ENCODE data around the gene USP12.
A peak's percentile ranks its signal among the peaks of the same experiment; 100 is the strongest.

The USP12 gene

DNA sequence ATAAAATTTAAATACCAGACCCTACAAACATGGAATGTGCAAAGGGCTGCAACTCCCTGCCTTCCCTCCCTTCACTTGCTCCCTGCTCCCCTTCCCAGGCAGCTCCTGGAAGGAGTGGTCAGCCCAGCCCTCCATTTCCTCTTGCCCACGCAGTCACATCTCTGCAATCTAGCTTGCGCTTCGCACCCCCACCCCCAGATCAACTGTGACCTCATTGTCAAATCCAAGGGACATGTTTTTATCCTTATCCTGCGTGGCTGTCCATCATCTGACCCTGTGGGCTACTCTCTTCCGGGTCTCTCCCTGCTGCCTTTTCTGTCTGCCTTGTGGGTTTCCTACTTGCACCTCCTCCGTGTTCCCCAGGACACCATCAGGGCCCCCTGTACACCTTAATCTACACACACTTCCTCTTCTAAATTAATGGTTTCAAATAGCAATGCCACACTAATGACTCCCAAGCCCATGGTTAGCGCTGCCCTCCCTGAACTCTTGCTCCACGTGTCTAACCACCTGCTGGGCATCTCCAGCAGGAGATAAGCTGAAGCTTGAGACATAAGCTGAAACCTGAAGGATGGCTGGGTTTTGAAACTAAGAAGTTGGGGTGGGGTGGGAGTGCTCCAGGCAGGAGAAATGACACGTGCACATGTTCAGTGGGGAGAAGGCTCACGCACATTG, 118.3 kb downstream of the USP12 start:
- no peak for DNase-seq (ENCODE audit: low read depth)
- H3K4me3 ChIP-seq (ENCODE audit: low read depth, low read length): no peak overlapping the region
- TF ChIP-seq, protein P1, sequence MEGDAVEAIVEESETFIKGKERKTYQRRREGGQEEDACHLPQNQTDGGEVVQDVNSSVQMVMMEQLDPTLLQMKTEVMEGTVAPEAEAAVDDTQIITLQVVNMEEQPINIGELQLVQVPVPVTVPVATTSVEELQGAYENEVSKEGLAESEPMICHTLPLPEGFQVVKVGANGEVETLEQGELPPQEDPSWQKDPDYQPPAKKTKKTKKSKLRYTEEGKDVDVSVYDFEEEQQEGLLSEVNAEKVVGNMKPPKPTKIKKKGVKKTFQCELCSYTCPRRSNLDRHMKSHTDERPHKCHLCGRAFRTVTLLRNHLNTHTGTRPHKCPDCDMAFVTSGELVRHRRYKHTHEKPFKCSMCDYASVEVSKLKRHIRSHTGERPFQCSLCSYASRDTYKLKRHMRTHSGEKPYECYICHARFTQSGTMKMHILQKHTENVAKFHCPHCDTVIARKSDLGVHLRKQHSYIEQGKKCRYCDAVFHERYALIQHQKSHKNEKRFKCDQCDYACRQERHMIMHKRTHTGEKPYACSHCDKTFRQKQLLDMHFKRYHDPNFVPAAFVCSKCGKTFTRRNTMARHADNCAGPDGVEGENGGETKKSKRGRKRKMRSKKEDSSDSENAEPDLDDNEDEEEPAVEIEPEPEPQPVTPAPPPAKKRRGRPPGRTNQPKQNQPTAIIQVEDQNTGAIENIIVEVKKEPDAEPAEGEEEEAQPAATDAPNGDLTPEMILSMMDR (IDR thresholded peaks at IDR 0.05; ENCODE audit: insufficient read depth, low read depth, low read length, missing control alignments): no peak

DNA sequence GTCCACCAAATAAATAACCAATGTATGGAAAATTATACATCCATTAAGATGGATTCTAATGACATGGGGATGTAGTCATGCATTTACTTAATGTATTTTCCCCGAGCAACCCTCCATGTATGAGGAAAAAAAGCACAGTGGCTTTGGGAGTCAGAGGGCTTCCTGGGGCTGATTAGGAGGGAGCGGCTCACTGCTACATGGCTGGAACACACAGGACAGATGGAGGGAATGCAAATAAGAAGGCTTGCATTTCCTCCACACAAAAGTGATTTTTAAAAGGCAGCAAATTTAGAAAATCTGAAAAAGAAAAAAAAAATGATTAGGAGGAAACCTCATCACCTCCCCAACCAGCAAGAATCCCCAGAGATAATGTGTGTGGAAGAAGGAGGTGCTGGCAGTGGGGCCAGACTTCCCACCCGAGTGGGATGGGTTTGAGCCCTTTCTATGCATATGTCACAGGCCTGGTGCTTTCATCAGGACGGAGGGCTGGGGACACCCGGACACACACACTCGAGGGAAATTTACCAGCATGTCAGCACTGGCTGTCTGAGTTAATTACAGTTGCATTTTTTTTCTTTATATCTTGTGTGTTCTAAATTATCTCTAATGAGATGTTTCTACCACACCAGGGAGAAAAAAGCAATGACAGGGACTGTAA, 118.9 kb downstream of the USP12 start:
- H3K4me3 ChIP-seq (ENCODE audit: low read depth, low read length): no peak overlapping the region
- TF ChIP-seq, protein P1 (IDR thresholded peaks at IDR 0.05; ENCODE audit: insufficient read depth, low read depth, low read length, missing control alignments): no peak

DNA sequence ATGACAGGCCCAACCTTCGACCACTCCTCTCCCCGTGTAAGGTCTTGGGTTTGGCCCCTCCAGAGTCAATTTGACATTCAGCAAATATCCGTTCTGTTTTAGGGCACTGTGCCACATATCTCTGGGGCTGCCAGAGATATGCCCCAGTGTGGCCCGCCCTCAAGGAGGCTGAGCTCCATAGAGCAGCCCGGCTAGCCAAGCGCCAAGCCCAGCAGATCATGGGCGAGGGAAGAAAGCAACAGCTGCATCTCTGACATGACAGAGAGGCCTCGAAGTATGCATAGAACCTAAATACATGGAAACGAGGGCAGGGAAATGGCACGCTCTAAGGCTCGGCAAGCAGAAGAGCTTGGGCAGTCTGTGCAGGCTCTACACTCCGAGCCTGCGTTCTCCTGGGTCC, 124.5 kb downstream of the USP12 start:
- TF ChIP-seq, protein P1 (IDR thresholded peaks at IDR 0.05; ENCODE audit: insufficient read depth, low read depth, low read length, missing control alignments): no peak
- no peak overlapping the region for H3K4me3 ChIP-seq (ENCODE audit: low read depth, low read length)
- no peak for DNase-seq (ENCODE audit: low read depth)

More for the DNA sequence above, 118.9 kb downstream of the USP12 start:
- no peak for DNase-seq (ENCODE audit: low read depth)

DNA sequence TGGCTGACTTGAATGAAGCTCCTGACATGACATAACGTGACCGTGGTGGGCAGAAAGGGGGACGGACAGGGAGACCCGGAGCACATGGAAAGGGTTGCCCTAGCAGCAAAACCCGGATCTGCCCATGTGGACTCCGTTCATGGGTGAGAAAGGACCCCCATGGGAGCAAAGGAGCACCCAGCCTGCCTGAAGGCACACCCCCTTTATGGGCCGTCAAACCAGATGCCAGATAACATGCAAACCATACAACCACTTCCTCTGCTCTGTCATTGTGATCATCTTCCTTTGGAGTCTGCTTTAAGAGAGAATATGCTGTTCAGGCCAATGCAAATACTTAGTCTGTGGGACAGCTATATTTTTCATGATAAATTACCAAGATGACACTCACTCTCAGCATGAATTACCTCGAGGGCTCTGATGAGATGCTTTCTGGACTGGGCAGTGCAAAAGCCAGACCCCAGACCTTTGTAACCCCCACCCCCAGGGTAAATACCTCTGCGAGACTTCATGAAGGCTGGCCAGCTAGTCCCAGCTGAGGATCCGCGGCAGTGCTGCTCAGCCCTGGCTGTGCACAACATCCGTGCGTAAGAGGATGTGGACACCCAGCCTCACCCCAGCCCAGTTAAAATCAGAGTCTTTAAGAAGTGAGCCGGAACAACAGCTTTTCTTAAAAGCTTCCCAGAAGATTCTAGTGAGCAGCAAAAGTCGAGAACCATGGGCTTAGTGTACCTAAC, 126.6 kb downstream of the USP12 start:
- DNase-seq (ENCODE audit: low read depth): peak; percentile 66
- TF ChIP-seq, protein P1 (IDR thresholded peaks at IDR 0.05; ENCODE audit: insufficient read depth, low read depth, low read length, missing control alignments): no peak
- H3K4me3 ChIP-seq (ENCODE audit: low read depth, low read length): peak overlapping the region; percentile 21

DNA sequence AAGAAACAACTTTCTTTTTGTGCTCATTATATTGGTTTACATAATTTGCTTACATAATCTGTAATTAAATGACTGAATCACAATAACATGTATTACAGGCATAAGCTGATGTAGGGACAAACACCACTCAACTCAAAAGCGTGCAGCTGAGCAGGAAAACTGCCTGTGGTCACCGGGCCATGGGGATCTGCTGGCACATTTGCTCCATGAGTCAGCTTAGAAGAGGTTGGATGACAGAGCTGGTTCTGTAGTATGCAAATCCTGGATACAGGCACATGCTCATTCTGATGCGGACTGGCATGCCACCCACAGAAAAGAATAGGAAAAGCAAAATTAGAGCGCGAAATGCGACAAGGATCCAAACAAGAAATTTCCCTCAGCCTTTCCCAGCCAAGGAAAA, 128.6 kb downstream of the USP12 start:
- DNase-seq (ENCODE audit: low read depth): no peak
- H3K4me3 ChIP-seq (ENCODE audit: low read depth, low read length): no peak overlapping the region
- TF ChIP-seq, protein P1 (IDR thresholded peaks at IDR 0.05; ENCODE audit: insufficient read depth, low read depth, low read length, missing control alignments): no peak

DNA sequence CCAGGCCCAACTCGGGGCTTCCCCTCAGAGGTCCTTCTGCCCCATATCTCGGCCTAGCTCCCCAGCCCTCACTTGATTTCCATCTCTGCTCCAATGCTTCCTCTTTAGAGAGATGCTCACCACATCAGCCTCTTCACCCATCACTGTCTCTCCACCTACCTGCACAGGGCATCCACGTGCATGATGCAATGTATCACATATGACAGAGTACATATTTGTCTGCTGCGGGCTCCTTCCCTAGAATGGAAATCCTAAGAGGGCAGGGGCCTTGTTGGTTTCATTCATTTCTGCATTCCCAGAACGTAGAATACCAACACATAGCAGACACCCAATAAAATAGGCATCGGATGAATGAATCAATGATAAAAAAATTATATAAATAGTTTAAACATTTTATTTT, 130.3 kb downstream of the USP12 start:
- no peak for DNase-seq (ENCODE audit: low read depth)
- H3K4me3 ChIP-seq (ENCODE audit: low read depth, low read length): no peak overlapping the region
- TF ChIP-seq, protein P1 (IDR thresholded peaks at IDR 0.05; ENCODE audit: insufficient read depth, low read depth, low read length, missing control alignments): no peak
